OCI-LY3 (cell line): ENCODE measurements around the gene IPO8.

Source experiments
- H2AFZ ChIP-seq: fragments of 200-600, 300-600 bp; shearing (Covaris generic); 2 replicates; pipeline ENCODE4 v1.6.0; 2014; ENCODE audit warnings: antibody characterized with exemption, low read depth, low read length
- H3K27ac ChIP-seq: fragments of 200-600, 300-600 bp; sonication (generic); 2 replicates; pipeline ENCODE4 v1.5.1; 2014; ENCODE audit warnings: mild to moderate bottlenecking, low read length, moderate library complexity, mixed read lengths
- H3K27me3 ChIP-seq: fragments of 200-600, 300-600 bp; sonication (generic); 2 replicates; pipeline ENCODE4 v1.6.1; 2014; ENCODE audit warnings: low read depth, low read length, mixed read lengths
- H3K36me3 ChIP-seq: fragments of 200-600, 300-600 bp; sonication (generic); replicated peaks from 2 replicates; pipeline ENCODE3; 2014; ENCODE audit warnings: low read depth, low read length, mixed read lengths
- H3K4me1 ChIP-seq: fragments of 300-600, 200-600 bp; sonication (generic); 2 replicates; pipeline ENCODE4 v1.6.1; 2014; ENCODE audit warnings: low read length, mixed read lengths
- H3K4me2 ChIP-seq: fragments of 200-600, 300-600 bp; sonication (generic); 2 replicates; pipeline ENCODE4 v1.6.1; 2014; ENCODE audit warnings: low read length, mixed read lengths
- H3K4me3 ChIP-seq: fragments of 300-600, 200-600 bp; sonication (generic); 2 replicates; pipeline ENCODE4 v1.5.1; 2014; ENCODE audit warnings: antibody characterized with exemption, mild to moderate bottlenecking, low read length, moderate library complexity
- H3K79me2 ChIP-seq: fragments of 300-600, 200-600 bp; shearing (Covaris generic); 2 replicates; pipeline ENCODE4 v1.6.1; 2014; ENCODE audit warnings: mild to moderate bottlenecking, low read length, mixed read lengths
- H3K9ac ChIP-seq: fragments of 300-600, 200-600 bp; shearing (Covaris generic); 2 replicates; pipeline ENCODE4 v1.6.0; 2014; ENCODE audit warnings: mild to moderate bottlenecking, low read length, moderate library complexity
- H3K9me3 ChIP-seq: fragments of 200-600, 300-600 bp; shearing (Covaris generic); 2 replicates; pipeline ENCODE4 v1.6.1; 2014; ENCODE audit warnings: low read length, mixed read lengths; ENCODE audit not compliant: insufficient read depth
- H4K20me1 ChIP-seq: fragments of 200-600, 300-600 bp; sonication (generic); 2 replicates; pipeline ENCODE4 v1.6.1; 2016; ENCODE audit warnings: low read length, mixed read lengths; ENCODE audit not compliant: insufficient read depth
- EZH2phosphoT487 ChIP-seq: fragments of 200-600 bp; shearing (Covaris generic); IDR thresholded peaks from 2 replicates; pipeline ENCODE4 v1.6.1; 2018; ENCODE audit warnings: antibody characterized with exemption, mixed run types, low read depth
- TF ChIP-seq, protein P1 (sequence below): fragments of 200-600, 300-600 bp; sonication (generic); IDR thresholded peaks from 2 replicates; pipeline ENCODE4 v1.5.1; 2014; ENCODE audit warnings: antibody characterized with exemption, low read length, low read depth

The IPO8 gene

DNA sequence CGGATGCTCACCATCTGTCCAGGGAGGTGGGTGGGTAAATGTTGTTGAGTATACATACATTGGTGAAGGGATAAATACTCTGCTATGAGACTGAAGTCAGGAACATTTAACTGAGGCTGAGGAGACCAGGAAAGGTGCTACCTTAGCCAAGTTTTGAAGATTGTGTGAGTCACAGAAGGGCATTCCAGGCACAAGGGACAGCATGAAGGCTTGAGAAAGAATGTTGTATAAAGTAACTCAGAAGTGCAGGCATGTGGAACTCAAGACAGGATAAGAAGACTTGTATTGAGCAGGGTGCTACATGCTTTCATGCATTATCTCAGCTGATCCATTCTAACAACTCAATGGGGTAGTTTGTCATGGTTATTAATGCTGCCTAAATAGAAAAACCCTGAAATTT is 112.7 kb downstream of the IPO8 start:
- no peak overlapping the region for H3K4me3 ChIP-seq
- no peak overlapping the region for H2AFZ ChIP-seq
- no peak for TF ChIP-seq EZH2phosphoT487
- TF ChIP-seq, protein P1, sequence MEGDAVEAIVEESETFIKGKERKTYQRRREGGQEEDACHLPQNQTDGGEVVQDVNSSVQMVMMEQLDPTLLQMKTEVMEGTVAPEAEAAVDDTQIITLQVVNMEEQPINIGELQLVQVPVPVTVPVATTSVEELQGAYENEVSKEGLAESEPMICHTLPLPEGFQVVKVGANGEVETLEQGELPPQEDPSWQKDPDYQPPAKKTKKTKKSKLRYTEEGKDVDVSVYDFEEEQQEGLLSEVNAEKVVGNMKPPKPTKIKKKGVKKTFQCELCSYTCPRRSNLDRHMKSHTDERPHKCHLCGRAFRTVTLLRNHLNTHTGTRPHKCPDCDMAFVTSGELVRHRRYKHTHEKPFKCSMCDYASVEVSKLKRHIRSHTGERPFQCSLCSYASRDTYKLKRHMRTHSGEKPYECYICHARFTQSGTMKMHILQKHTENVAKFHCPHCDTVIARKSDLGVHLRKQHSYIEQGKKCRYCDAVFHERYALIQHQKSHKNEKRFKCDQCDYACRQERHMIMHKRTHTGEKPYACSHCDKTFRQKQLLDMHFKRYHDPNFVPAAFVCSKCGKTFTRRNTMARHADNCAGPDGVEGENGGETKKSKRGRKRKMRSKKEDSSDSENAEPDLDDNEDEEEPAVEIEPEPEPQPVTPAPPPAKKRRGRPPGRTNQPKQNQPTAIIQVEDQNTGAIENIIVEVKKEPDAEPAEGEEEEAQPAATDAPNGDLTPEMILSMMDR = no peak
- H3K27me3 ChIP-seq = no peaks in the 10 kb centered on the region
- H3K9me3 ChIP-seq = no peaks in the 10 kb centered on the region
- H3K36me3 ChIP-seq = no peaks in the 10 kb centered on the region
- H3K4me2 ChIP-seq = no peak overlapping the region
- H3K4me1 ChIP-seq = no peaks in the 10 kb centered on the region
- H3K79me2 ChIP-seq = no peaks in the 10 kb centered on the region
- no peak overlapping the region for H3K9ac ChIP-seq
- H3K27ac ChIP-seq = no peak overlapping the region
- H4K20me1 ChIP-seq = no peaks in the 10 kb centered on the region

DNA sequence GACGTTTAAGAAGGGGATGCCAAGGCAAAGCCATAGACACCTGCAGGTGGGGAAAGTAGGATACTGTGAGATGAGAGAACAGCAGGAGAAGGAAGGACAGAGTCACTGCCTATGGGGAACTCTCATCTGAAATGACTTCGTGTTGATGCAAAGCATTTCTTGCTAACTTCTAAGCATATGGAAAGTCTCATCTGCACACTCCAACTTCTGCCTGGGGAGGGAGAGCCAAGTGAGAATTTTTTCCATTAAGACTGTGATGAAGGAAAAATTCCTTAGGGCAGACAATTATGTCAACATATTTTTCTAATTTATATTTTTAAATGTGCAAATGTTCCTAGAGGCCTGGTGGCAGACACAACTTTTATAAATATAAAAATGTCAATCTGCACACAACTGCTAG is 115.3 kb downstream of the IPO8 start:
- TF ChIP-seq EZH2phosphoT487 = no peak
- TF ChIP-seq, protein P1 = no peak
- Histone ChIP-seq H4K20me1 (no peaks in the 10 kb centered on the region), H3K4me3 (no peak overlapping the region), H3K9ac (no peak overlapping the region), H3K27me3 (no peaks in the 10 kb centered on the region), H3K4me1 (no peaks in the 10 kb centered on the region), H3K4me2 (no peak overlapping the region), H2AFZ (no peak overlapping the region), H3K27ac (no peak overlapping the region), H3K79me2 (no peaks in the 10 kb centered on the region), H3K36me3 (no peaks in the 10 kb centered on the region), H3K9me3 (no peaks in the 10 kb centered on the region)
